H9 (cell line): ENCODE data around the gene CADM1. TPM values are rescaled to one million over a fixed set of nuclear protein-coding genes. Genes with fewer than 3 reads are reported as not detected.

Source experiments
- DNase-seq: peaks from one replicate; pipeline ENCODE4 v3.0.0-alpha.2; 2017
- H2AFZ ChIP-seq: one replicate; pipeline ENCODE4 v1.6.1; 2013; ENCODE audit warnings: mild to moderate bottlenecking, low read length, control low read depth, moderate library complexity
- H2AK5ac ChIP-seq: 2 replicates; pipeline ENCODE4 v1.6.1; 2013; ENCODE audit warnings: low read length, control low read depth, mixed read lengths; ENCODE audit not compliant: insufficient read length
- H2BK120ac ChIP-seq: one replicate; pipeline ENCODE4 v1.6.1; 2013; ENCODE audit warnings: low read depth, mild to moderate bottlenecking, low read length, control low read depth, inconsistent platforms; ENCODE audit not compliant: poor library complexity, severe bottlenecking
- H2BK12ac ChIP-seq: 2 replicates; pipeline ENCODE4 v1.6.1; 2013; ENCODE audit warnings: low read length, control low read depth, mixed read lengths, low read depth; ENCODE audit not compliant: insufficient read length
- H2BK15ac ChIP-seq: 2 replicates; pipeline ENCODE4 v1.6.1; 2013; ENCODE audit warnings: low read depth, low read length, control low read depth
- H2BK20ac ChIP-seq: one replicate; pipeline ENCODE4 v1.6.1; 2013; ENCODE audit warnings: low read depth, mild to moderate bottlenecking, low read length, control low read depth, inconsistent platforms; ENCODE audit not compliant: poor library complexity, severe bottlenecking
- H2BK5ac ChIP-seq: 2 replicates; pipeline ENCODE4 v1.6.1; 2013; ENCODE audit warnings: low read length, control low read depth, mixed read lengths; ENCODE audit not compliant: insufficient read length
- H3K14ac ChIP-seq: 2 replicates; pipeline ENCODE4 v1.6.1; 2013; ENCODE audit warnings: low read length, control low read depth; ENCODE audit not compliant: insufficient read depth
- H3K18ac ChIP-seq: 2 replicates; pipeline ENCODE4 v1.6.1; 2013; ENCODE audit warnings: low read depth, mild to moderate bottlenecking, mixed read lengths, low read length, control low read depth; ENCODE audit not compliant: insufficient read length
- H3K23ac ChIP-seq: 2 replicates; pipeline ENCODE4 v1.6.1; 2013; ENCODE audit warnings: low read length, control low read depth, mixed read lengths, low read depth; ENCODE audit not compliant: insufficient read length
- H3K23me2 ChIP-seq: 2 replicates; pipeline ENCODE4 v1.6.1; 2013; ENCODE audit warnings: low read depth, mild to moderate bottlenecking, mixed read lengths, low read length, control low read depth; ENCODE audit not compliant: insufficient read length, poor library complexity, severe bottlenecking
- H3K27ac ChIP-seq: 2 replicates; pipeline ENCODE4 v1.5.1; 2013; ENCODE audit warnings: low read length, control low read depth, mixed read lengths, low read depth; ENCODE audit not compliant: insufficient read length
- H3K27me3 ChIP-seq: 2 replicates; pipeline ENCODE4 v1.6.1; 2013; ENCODE audit warnings: low read length, control low read depth, inconsistent platforms; ENCODE audit not compliant: insufficient read depth
- H3K4ac ChIP-seq: 2 replicates; pipeline ENCODE4 v1.6.1; 2013; ENCODE audit warnings: low read depth, mild to moderate bottlenecking, control low read depth, inconsistent platforms, low read length, moderate library complexity
- H3K4me1 ChIP-seq: 2 replicates; pipeline ENCODE4 v1.6.1; 2013; ENCODE audit warnings: low read length, control low read depth, inconsistent platforms; ENCODE audit not compliant: insufficient read depth
- H3K4me2 ChIP-seq: 2 replicates; pipeline ENCODE4 v1.6.1; 2013; ENCODE audit warnings: low read length, control low read depth, mixed read lengths; ENCODE audit not compliant: insufficient read length, insufficient read depth
- H3K56ac ChIP-seq: 2 replicates; pipeline ENCODE4 v1.6.1; 2013; ENCODE audit warnings: low read depth, mild to moderate bottlenecking, mixed read lengths, low read length, control low read depth; ENCODE audit not compliant: insufficient read length
- H3K79me1 ChIP-seq: 2 replicates; pipeline ENCODE4 v1.6.1; 2013; ENCODE audit warnings: low read depth, mild to moderate bottlenecking, moderate library complexity, low read length, control low read depth, inconsistent platforms; ENCODE audit not compliant: insufficient read depth, poor library complexity, severe bottlenecking
- H3K79me2 ChIP-seq: 2 replicates; pipeline ENCODE4 v1.6.1; 2013; ENCODE audit warnings: low read length, control low read depth, inconsistent platforms; ENCODE audit not compliant: insufficient read depth
- H3K9ac ChIP-seq: 2 replicates; pipeline ENCODE4 v1.6.1; 2013; ENCODE audit warnings: low read length, control low read depth, mixed read lengths; ENCODE audit not compliant: insufficient read length; ENCODE audit errors: extremely low read depth
- H3K9me3 ChIP-seq: one replicate; pipeline ENCODE4 v1.6.1; 2013; ENCODE audit warnings: low read depth, low read length, inconsistent platforms; ENCODE audit not compliant: control insufficient read depth
- H3T11ph ChIP-seq: one replicate; pipeline ENCODE4 v1.6.1; 2013; ENCODE audit warnings: mild to moderate bottlenecking, low read length, control low read depth, inconsistent platforms
- H4K20me1 ChIP-seq: one replicate; pipeline ENCODE4 v1.6.1; 2013; ENCODE audit not compliant: control insufficient read depth, insufficient read length, insufficient read depth
- H4K5ac ChIP-seq: 2 replicates; pipeline ENCODE4 v1.6.1; 2013; ENCODE audit warnings: low read depth, mild to moderate bottlenecking, mixed read lengths, low read length, control low read depth; ENCODE audit not compliant: insufficient read length
- H4K8ac ChIP-seq: replicated peaks from 2 replicates; pipeline ENCODE4 v1.6.1; 2013; ENCODE audit warnings: low read length, control low read depth, mixed read lengths, low read depth; ENCODE audit not compliant: insufficient read length
- H4K91ac ChIP-seq: 2 replicates; pipeline ENCODE4 v1.6.1; 2013; ENCODE audit warnings: low read depth, mild to moderate bottlenecking, moderate library complexity, mixed read lengths, low read length, control low read depth; ENCODE audit not compliant: insufficient read length
- H3K27ac Mint-ChIP-seq, 3 experiments: 2 replicates in 2 of 3; 3 replicates in 1 of 3; pipeline ENCODE4 v1.8.0; 2020 to 2021; ENCODE audit warnings: mixed read lengths in 3 of 3, mild to moderate bottlenecking in 1 of 3, moderate library complexity in 1 of 3
- H3K27me3 Mint-ChIP-seq: 2 replicates; pipeline ENCODE4 v1.8.0; 2021; ENCODE audit warnings: low read depth, mild to moderate bottlenecking, moderate library complexity, mixed read lengths
- H3K36me3 Mint-ChIP-seq, 3 experiments: 2 replicates in 2 of 3; 3 replicates in 1 of 3; pipeline ENCODE4 v1.8.0; 2020 to 2021; ENCODE audit warnings: low read depth in 3 of 3, mixed read lengths in 3 of 3; ENCODE audit not compliant: insufficient read depth in 1 of 3
- H3K4me1 Mint-ChIP-seq, 2 experiments: 2 replicates each; pipeline ENCODE4 v1.8.0; 2020; ENCODE audit warnings: mixed read lengths in 2 of 2
- H3K4me3 Mint-ChIP-seq, 2 experiments: 2 replicates in 1 of 2; 3 replicates in 1 of 2; pipeline ENCODE4 v1.8.0; 2020 to 2021; ENCODE audit warnings: mild to moderate bottlenecking in 2 of 2, mixed read lengths in 2 of 2, moderate library complexity in 1 of 2
- H3K9me3 Mint-ChIP-seq, 2 experiments: 2 replicates in 1 of 2; 3 replicates in 1 of 2; pipeline ENCODE4 v1.8.0; 2020; ENCODE audit warnings: mild to moderate bottlenecking in 2 of 2, mixed read lengths in 2 of 2, moderate library complexity in 1 of 2
- WGBS: extraction: QIAGEN DNeasy Blood & Tissue Kit; methylation state at CpG from one replicate; pipeline ENCODE4 v1.1.7; 2013; ENCODE audit warnings: missing lambda C conversion rate, low lambda C conversion rate, mixed read lengths; ENCODE audit not compliant: insufficient read length; ENCODE audit errors: extremely low coverage; 5-methylcytosine and 5-hydroxymethylcytosine counted together
- total RNA-seq: library from RNA; stranded (reverse); gene quantifications from 2 replicates; pipeline ENCODE4 v1.2.1, GENCODE V29; 2021
- TF ChIP-seq, protein P1 (sequence below): fragments of 200-600 bp; sonication (generic); conservative IDR thresholded peaks from 3 replicates; pipeline ENCODE4 v1.8.0; 2021; ENCODE audit warnings: antibody characterized with exemption, mild to moderate bottlenecking

Gene CADM1
- total RNA-seq, 1 experiment from 2014 or later: 11.9 TPM

DNA sequence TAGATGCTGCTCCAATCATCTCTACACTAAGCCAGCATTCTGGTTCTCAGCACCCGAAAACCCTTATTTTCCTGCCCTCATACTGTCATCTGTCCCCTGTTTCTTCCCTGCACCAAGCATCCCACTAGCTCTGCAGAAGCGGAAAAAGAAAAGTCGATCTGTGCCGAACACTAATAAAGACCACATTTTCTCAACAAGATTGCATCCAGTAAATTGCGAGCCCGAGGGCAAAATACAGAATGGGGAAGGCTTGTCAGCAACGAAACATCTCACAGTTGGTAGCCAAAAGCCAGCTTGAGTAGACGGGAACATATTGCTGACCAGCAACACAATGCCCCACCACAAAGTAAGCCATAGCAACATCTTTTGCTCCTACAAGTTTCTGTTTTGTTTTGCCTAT, 227.4 kb downstream of the CADM1 start:
- Histone ChIP-seq H4K91ac (no peak overlapping the region), H3K18ac (no peak overlapping the region), H2AFZ (no peak overlapping the region), H4K20me1 (no peaks in the 10 kb centered on the region), H3K27ac (no peak overlapping the region), H3K56ac (no peak overlapping the region), H3K23ac (no peak overlapping the region), H3K79me1 (no peaks in the 10 kb centered on the region), H3K9ac (no peak overlapping the region), H3K14ac (no peak overlapping the region), H2BK15ac (no peak overlapping the region), H2BK20ac (no peak overlapping the region), H2AK5ac (no peak overlapping the region), H4K5ac (no peak overlapping the region), H2BK120ac (no peak overlapping the region), H3K4ac (no peak overlapping the region), H3K9me3 (no peaks in the 10 kb centered on the region), H3K27me3 (no peaks in the 10 kb centered on the region), H4K8ac (no peak overlapping the region), H3K4me1 (no peaks in the 10 kb centered on the region), H3K4me2 (no peak overlapping the region), H3K79me2 (no peaks in the 10 kb centered on the region), H2BK5ac (no peak overlapping the region), H2BK12ac (no peak overlapping the region), H3K23me2 (no peaks in the 10 kb centered on the region), H3T11ph (no peak overlapping the region)
- Mint-ChIP-seq H3K4me3 (no peak overlapping the region), H3K36me3 (no peaks in the 10 kb centered on the region), H3K4me1 (peaks cover 0 to 8% of the 10 kb centered on the region in 2 experiments; a peak in 2 of 4 replicates), H3K27me3 (no peaks in the 10 kb centered on the region; the same call in none of the 2 replicates), H3K9me3 (no peaks in the 10 kb centered on the region), H3K27ac (no peak overlapping the region)
- TF ChIP-seq, protein P1, sequence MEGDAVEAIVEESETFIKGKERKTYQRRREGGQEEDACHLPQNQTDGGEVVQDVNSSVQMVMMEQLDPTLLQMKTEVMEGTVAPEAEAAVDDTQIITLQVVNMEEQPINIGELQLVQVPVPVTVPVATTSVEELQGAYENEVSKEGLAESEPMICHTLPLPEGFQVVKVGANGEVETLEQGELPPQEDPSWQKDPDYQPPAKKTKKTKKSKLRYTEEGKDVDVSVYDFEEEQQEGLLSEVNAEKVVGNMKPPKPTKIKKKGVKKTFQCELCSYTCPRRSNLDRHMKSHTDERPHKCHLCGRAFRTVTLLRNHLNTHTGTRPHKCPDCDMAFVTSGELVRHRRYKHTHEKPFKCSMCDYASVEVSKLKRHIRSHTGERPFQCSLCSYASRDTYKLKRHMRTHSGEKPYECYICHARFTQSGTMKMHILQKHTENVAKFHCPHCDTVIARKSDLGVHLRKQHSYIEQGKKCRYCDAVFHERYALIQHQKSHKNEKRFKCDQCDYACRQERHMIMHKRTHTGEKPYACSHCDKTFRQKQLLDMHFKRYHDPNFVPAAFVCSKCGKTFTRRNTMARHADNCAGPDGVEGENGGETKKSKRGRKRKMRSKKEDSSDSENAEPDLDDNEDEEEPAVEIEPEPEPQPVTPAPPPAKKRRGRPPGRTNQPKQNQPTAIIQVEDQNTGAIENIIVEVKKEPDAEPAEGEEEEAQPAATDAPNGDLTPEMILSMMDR: no peak
- WGBS: no CpG with 5 or more reads among the region's 8 CpGs
- DNase-seq: no peak
